ENCODE data around the gene VPS9D1. TPM values are rescaled to one million over a fixed set of nuclear protein-coding genes. Genes with fewer than 3 reads are reported as not detected.

The VPS9D1 gene
- total and polyA plus RNA-seq, 2 experiments from 2014 or later: 2.1 to 2.2 TPM

DNA sequence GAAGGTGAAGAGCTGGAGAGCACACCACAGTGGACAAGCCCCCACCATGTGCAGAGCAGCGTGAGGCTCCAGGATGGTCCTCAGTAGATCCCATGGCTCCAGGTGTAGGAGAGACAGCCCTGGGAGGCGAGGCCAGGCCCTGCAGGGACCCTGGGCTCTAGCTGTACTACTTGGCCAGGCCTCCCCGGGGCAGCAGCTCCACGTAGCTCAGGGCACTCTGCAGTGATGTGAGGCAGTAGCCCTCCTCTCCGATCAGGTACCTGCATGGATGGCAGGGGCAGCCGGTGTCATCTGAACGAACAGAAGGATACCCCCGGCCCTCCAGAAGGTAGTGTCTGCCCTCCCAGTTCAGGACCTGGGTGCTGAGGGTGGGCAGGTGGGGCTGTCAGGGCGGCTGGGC, 13.0 kb downstream of the VPS9D1 start (continued):
- TF ChIP-seq, protein P1, sequence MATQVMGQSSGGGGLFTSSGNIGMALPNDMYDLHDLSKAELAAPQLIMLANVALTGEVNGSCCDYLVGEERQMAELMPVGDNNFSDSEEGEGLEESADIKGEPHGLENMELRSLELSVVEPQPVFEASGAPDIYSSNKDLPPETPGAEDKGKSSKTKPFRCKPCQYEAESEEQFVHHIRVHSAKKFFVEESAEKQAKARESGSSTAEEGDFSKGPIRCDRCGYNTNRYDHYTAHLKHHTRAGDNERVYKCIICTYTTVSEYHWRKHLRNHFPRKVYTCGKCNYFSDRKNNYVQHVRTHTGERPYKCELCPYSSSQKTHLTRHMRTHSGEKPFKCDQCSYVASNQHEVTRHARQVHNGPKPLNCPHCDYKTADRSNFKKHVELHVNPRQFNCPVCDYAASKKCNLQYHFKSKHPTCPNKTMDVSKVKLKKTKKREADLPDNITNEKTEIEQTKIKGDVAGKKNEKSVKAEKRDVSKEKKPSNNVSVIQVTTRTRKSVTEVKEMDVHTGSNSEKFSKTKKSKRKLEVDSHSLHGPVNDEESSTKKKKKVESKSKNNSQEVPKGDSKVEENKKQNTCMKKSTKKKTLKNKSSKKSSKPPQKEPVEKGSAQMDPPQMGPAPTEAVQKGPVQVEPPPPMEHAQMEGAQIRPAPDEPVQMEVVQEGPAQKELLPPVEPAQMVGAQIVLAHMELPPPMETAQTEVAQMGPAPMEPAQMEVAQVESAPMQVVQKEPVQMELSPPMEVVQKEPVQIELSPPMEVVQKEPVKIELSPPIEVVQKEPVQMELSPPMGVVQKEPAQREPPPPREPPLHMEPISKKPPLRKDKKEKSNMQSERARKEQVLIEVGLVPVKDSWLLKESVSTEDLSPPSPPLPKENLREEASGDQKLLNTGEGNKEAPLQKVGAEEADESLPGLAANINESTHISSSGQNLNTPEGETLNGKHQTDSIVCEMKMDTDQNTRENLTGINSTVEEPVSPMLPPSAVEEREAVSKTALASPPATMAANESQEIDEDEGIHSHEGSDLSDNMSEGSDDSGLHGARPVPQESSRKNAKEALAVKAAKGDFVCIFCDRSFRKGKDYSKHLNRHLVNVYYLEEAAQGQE (IDR thresholded peaks at IDR 0.05; ENCODE audit: unreplicated experiment): no peak
- no peak for TF ChIP-seq JUNB (IDR thresholded peaks at IDR 0.05; ENCODE audit: unreplicated experiment)
- TF ChIP-seq ZNF114 (CRISPR knock-in tag; IDR thresholded peaks at IDR 0.05): no peak
- no peak for TF ChIP-seq EZH2 (IDR thresholded peaks at IDR 0.05; ENCODE audit: low read depth, unreplicated experiment)
- TF ChIP-seq NANOG (IDR thresholded peaks at IDR 0.05; ENCODE audit: borderline replicate concordance): no peak
- TF ChIP-seq CTCF (conservative IDR thresholded peaks at IDR 0.05; ENCODE audit: low read depth in 2 of 2): no peak

DNA sequence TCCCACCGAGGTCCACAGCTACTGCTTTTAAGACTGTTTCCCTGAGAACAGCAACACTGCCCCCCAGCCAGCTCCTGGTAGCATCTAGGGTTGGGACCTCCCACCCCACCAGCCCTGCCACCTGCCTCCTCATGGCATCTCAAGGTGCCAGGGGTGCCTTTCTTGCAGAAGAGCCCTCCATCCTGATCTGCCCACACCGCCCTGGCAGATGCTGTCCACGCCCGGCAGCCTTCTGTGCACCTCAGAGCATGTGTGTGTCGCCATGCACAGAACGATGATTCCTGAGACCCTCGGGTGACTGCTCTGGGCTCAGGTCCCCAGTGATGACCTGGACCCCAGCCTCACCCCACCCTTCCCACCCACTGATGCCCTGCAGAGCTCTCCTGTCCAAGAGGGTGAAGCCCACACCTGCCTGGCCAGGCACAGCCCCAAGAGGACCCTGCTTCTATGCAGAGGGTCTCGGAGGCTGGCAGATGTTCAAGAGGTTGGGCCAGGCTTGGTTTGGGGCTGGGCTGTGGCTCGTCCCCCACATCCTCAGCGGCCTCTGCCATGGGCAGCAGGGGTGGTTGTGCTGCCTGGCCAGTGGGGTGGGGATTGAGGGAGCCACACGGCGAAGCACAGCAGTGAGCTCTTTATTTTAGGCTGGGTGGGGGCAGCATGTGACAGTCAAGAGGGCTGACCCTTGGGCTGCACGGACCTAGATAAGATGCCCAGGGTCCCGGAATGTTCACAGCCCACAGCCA, 14.0 kb downstream of the VPS9D1 start:
- Histone ChIP-seq H3K9me2 (ENCODE audit: insufficient read depth) (no peaks in the 10 kb centered on the region), H3F3A (replicated peaks; ENCODE audit: low read depth) (0 out of 2 replicates have a peak, but pooled peaks cover 8% of the 10 kb centered on the region), H3K27ac (ENCODE audit: low read depth) (no peak overlapping the region), H3K36me3 (ENCODE audit: insufficient read depth) (no peaks in the 10 kb centered on the region), H3K27me3 (ENCODE audit: insufficient read depth) (peaks cover 23% of the 10 kb centered on the region; the same call in 1 of the 2 replicates), H3K4me2 (peak overlapping the region; percentile 52; the same call in 1 of the 2 replicates), H3K79me2 (replicated peaks; ENCODE audit: insufficient read depth) (no peaks in the 10 kb centered on the region), H2AFZ (peak overlapping the region; percentile 72; the same call in 1 of the 2 replicates), H3K4me3 (no peak overlapping the region), H4K20me1 (replicated peaks; ENCODE audit: insufficient read depth) (no peaks in the 10 kb centered on the region), H3K4me1 (ENCODE audit: insufficient read depth) (peaks cover 12% of the 10 kb centered on the region)
- Mint-ChIP-seq H3K4me3 (0 out of 3 replicates have a peak overlapping the region, but pooled peaks have one; percentile 50), H3K27ac (no peak overlapping the region), H3K27me3 (ENCODE audit: insufficient read depth, low read depth, poor library complexity) (peaks cover 35% of the 10 kb centered on the region), H3K4me1 (peaks cover 13% of the 10 kb centered on the region), H3K36me3 (ENCODE audit: low read depth) (no peaks in the 10 kb centered on the region), H3K9me3 (no peaks in the 10 kb centered on the region)
- no peak for DNase-seq (ENCODE audit: low spot score)
- ATAC-seq: no peak
- TF ChIP-seq ZNF462 (CRISPR knock-in tag; IDR thresholded peaks at IDR 0.05) (no peak), JUNB (IDR thresholded peaks at IDR 0.05; ENCODE audit: unreplicated experiment) (no peak), EZH2phosphoT487 (IDR thresholded peaks at IDR 0.05; ENCODE audit: unreplicated experiment) (no peak)
- TF ChIP-seq, protein P2, sequence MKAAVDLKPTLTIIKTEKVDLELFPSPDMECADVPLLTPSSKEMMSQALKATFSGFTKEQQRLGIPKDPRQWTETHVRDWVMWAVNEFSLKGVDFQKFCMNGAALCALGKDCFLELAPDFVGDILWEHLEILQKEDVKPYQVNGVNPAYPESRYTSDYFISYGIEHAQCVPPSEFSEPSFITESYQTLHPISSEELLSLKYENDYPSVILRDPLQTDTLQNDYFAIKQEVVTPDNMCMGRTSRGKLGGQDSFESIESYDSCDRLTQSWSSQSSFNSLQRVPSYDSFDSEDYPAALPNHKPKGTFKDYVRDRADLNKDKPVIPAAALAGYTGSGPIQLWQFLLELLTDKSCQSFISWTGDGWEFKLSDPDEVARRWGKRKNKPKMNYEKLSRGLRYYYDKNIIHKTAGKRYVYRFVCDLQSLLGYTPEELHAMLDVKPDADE (IDR thresholded peaks at IDR 0.05): no peak

Data from GM23338 (cell line).